ENCODE data around the gene UBC. TPM values are rescaled to one million over a fixed set of nuclear protein-coding genes. Genes with fewer than 3 reads are reported as not detected.
A peak's percentile ranks its signal among the peaks of the same experiment; 100 is the strongest.
"Not testable (repeated sequence)": the region's sequence is repeated elsewhere in the genome, so short reads cannot be mapped to it uniquely, and the experiment has no call there.

The UBC gene
- total and polyA plus RNA-seq, 2 donors (not counting 1 experiment from before 2014, with no cell fraction given): 953 to 4,477 TPM

GRCh38 chr12:124938108-124938507, 23.7 kb upstream of the UBC start:
- intact Hi-C loops (cut with micrococcal nuclease): loop anchor here (2.0 kb wide), 2 partner anchors 17 to 111 kb away; no protein-coding TSS in a partner anchor
- H3K27me3 Mint-ChIP-seq: no peaks in the 10 kb centered on the region
- H3K4me3 Mint-ChIP-seq: peak overlapping the region; percentile 75
- WGBS (ENCODE audit: insufficient coverage): 0% methylated on average over 1 of the region's 5 CpGs
- H3K4me1 Mint-ChIP-seq: peaks cover 14% of the 10 kb centered on the region
- peak overlapping the region in 1 of 2 donors; percentile 33 for H3K27ac ChIP-seq (ENCODE audit: low read length in 2 of 2)
- H3K27me3 ChIP-seq (replicated peaks in 1 of 4; ENCODE audit: control extremely low read depth in 1 of 4, control insufficient read depth in 3 of 4, insufficient read depth in 4 of 4, low read length in 3 of 4): no peaks in the 10 kb centered on the region
- peaks cover 0 to under 1% of the 10 kb centered on the region in 2 experiments for H3K36me3 ChIP-seq (replicated peaks in 1 of 2; ENCODE audit: control extremely low read depth in 1 of 2, control insufficient read depth in 1 of 2, extremely low read depth in 1 of 2, insufficient read depth in 2 of 2, low read length in 1 of 2)
- no peaks in the 10 kb centered on the region for H3K79me2 ChIP-seq (ENCODE audit: control insufficient read depth, insufficient read depth, low read length)
- no peaks in the 10 kb centered on the region for H3K9me3 ChIP-seq (ENCODE audit: control extremely low read depth in 1 of 3, control insufficient read depth in 2 of 3, insufficient read depth in 1 of 3, low read length in 2 of 3)
- H3K4me2 ChIP-seq (replicated peaks; ENCODE audit: low read depth, low read length, poor library complexity, severe bottlenecking): peak overlapping the region; percentile 82
- no peaks in the 10 kb centered on the region for H3K9me3 Mint-ChIP-seq (ENCODE audit: insufficient read depth)
- no peak overlapping the region for H2AFZ ChIP-seq (ENCODE audit: insufficient read depth, low read depth, low read length, poor library complexity, severe bottlenecking)
- H3K27ac Mint-ChIP-seq: peak overlapping the region; percentile 23
- DNase-seq (peak; percentile 35), ATAC-seq (ENCODE audit: low read depth) (no peak)
- TF ChIP-seq, protein P1, sequence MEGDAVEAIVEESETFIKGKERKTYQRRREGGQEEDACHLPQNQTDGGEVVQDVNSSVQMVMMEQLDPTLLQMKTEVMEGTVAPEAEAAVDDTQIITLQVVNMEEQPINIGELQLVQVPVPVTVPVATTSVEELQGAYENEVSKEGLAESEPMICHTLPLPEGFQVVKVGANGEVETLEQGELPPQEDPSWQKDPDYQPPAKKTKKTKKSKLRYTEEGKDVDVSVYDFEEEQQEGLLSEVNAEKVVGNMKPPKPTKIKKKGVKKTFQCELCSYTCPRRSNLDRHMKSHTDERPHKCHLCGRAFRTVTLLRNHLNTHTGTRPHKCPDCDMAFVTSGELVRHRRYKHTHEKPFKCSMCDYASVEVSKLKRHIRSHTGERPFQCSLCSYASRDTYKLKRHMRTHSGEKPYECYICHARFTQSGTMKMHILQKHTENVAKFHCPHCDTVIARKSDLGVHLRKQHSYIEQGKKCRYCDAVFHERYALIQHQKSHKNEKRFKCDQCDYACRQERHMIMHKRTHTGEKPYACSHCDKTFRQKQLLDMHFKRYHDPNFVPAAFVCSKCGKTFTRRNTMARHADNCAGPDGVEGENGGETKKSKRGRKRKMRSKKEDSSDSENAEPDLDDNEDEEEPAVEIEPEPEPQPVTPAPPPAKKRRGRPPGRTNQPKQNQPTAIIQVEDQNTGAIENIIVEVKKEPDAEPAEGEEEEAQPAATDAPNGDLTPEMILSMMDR (IDR thresholded peaks at IDR 0.05): no peak
- TF ChIP-seq EZH2 (IDR thresholded peaks at IDR 0.05; ENCODE audit: borderline replicate concordance, insufficient read depth, low read depth, low read length, poor library complexity, severe bottlenecking): no peak
- H3K4me3 ChIP-seq (ENCODE audit: control extremely low read depth in 1 of 5, extremely low read depth in 1 of 5, insufficient read depth in 1 of 5, low read depth in 2 of 5, low read length in 4 of 5): peak overlapping the region in 3 of 5 experiments; percentile 61 to 75 (median 75)
- H3K4me1 ChIP-seq (ENCODE audit: control insufficient read depth in 2 of 2, insufficient read depth in 2 of 2, low read length in 2 of 2): peaks cover 27 to 29% of the 10 kb centered on the region in 2 donors
- peak overlapping the region; percentile 81 for H3K9ac ChIP-seq (ENCODE audit: low read length)
- POLR2A ChIA-PET: interaction anchor here (0.6 to 4.0 kb wide), 8 partner anchors 10 to 27 kb away, joined by 3 to 58 read pairs (median 8); partner anchors contain the start of gene UBC
- CTCF ChIA-PET: interaction anchor here (1.1 to 10.2 kb wide), 4 partner anchors 17 to 77 kb away, joined by 3 to 392 read pairs (median 194); partner anchors contain the start of gene UBC
- no peaks in the 10 kb centered on the region for H4K20me1 ChIP-seq (ENCODE audit: control insufficient read depth, insufficient read depth, low read length, poor library complexity, severe bottlenecking)

GRCh38 chr12:124931528-124931927, 17.1 kb upstream of the UBC start:
- H3K9me3 Mint-ChIP-seq (ENCODE audit: insufficient read depth); H3K4me3 ChIP-seq (ENCODE audit: control extremely low read depth in 1 of 5, extremely low read depth in 1 of 5, insufficient read depth in 1 of 5, low read depth in 2 of 5, low read length in 4 of 5); H3K27me3 Mint-ChIP-seq; H2AFZ ChIP-seq (ENCODE audit: insufficient read depth, low read depth, low read length, poor library complexity, severe bottlenecking); H3K27me3 ChIP-seq (replicated peaks in 1 of 4; ENCODE audit: control extremely low read depth in 1 of 4, control insufficient read depth in 3 of 4, insufficient read depth in 4 of 4, low read length in 3 of 4); H3K4me3 Mint-ChIP-seq; H4K20me1 ChIP-seq (ENCODE audit: control insufficient read depth, insufficient read depth, low read length, poor library complexity, severe bottlenecking); intact Hi-C loops (cut with micrococcal nuclease); H3K36me3 ChIP-seq (replicated peaks in 1 of 2; ENCODE audit: control extremely low read depth in 1 of 2, control insufficient read depth in 1 of 2, extremely low read depth in 1 of 2, insufficient read depth in 2 of 2, low read length in 1 of 2); H3K9me3 ChIP-seq (ENCODE audit: control extremely low read depth in 1 of 3, control insufficient read depth in 2 of 3, insufficient read depth in 1 of 3, low read length in 2 of 3); DNase-seq; H3K27ac Mint-ChIP-seq; H3K9ac ChIP-seq (ENCODE audit: low read length); H3K4me2 ChIP-seq (replicated peaks; ENCODE audit: low read depth, low read length, poor library complexity, severe bottlenecking); H3K27ac ChIP-seq (ENCODE audit: low read length in 2 of 2); H3K79me2 ChIP-seq (ENCODE audit: control insufficient read depth, insufficient read depth, low read length); POLR2A ChIA-PET; ATAC-seq (ENCODE audit: low read depth): not testable (repeated sequence)
- WGBS (ENCODE audit: insufficient coverage): 98% methylated on average over 7 of the region's 9 CpGs
- H3K4me1 ChIP-seq (ENCODE audit: control insufficient read depth in 2 of 2, insufficient read depth in 2 of 2, low read length in 2 of 2): peaks cover 12 to 21% of the 10 kb centered on the region in 2 donors
- CTCF ChIA-PET: interaction anchor here (2.1 to 2.4 kb wide), 2 partner anchors 9 to 25 kb away, joined by 9 to 13 read pairs; no protein-coding TSS in a partner anchor
- peaks cover 24% of the 10 kb centered on the region for H3K4me1 Mint-ChIP-seq
